Measurements from ENCODE around the gene TNP1. TPM values are rescaled to one million over a fixed set of nuclear protein-coding genes. Genes with fewer than 3 reads are reported as not detected.

The TNP1 gene, protein sequence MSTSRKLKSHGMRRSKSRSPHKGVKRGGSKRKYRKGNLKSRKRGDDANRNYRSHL
- not detected for total RNA-seq

DNA sequence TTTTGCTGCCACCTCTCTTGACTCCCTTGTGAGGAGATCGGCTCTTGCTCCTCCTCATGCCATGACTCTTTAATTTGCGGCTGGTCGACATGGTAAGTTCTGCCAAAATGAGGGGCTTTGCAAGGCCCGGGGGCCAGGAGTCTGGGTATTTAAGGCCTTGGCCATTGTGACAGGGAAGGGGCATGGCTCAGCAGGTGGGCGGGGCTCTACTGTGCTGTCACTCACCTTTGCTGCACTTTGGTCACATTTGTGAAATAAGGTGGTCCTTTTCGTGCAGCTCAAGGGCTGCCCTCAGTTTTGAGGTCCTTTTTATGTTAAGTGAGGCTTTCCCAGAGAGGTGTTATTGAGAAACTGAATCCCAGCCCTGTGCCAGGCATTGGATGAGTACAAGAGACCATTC lies at the start of gene TNP1:
Gene TNP1 (minus strand): TSS at position 121 of the 400 bp plus-strand sequence. CDS start 30 bp downstream, at position 91.
- no peaks in the 10 kb centered on the region for H3K9me3 ChIP-seq
- TF ChIP-seq, protein P1, sequence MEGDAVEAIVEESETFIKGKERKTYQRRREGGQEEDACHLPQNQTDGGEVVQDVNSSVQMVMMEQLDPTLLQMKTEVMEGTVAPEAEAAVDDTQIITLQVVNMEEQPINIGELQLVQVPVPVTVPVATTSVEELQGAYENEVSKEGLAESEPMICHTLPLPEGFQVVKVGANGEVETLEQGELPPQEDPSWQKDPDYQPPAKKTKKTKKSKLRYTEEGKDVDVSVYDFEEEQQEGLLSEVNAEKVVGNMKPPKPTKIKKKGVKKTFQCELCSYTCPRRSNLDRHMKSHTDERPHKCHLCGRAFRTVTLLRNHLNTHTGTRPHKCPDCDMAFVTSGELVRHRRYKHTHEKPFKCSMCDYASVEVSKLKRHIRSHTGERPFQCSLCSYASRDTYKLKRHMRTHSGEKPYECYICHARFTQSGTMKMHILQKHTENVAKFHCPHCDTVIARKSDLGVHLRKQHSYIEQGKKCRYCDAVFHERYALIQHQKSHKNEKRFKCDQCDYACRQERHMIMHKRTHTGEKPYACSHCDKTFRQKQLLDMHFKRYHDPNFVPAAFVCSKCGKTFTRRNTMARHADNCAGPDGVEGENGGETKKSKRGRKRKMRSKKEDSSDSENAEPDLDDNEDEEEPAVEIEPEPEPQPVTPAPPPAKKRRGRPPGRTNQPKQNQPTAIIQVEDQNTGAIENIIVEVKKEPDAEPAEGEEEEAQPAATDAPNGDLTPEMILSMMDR (IDR thresholded peaks at IDR 0.05), result no peak

DNA sequence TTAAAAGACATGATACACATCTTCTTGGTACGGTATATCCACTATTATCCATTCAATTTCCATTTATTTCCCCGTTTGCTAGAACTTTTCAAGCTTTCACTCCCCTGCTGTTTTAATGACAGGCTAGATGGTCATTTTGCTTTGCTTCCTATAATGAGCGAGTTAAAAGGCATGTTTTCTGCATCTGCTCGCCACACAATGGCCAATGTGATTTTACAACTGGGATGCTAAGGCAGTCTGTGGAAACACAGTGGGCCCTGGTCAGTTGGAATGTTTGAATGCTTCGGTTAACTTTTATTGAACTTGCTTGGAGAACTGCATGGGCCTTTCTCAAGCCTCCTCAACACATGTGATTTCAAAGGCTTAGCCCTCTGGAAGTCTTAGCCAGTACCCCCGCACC lies 48.4 kb upstream of the TNP1 start:
- H3K4me1 ChIP-seq, result no peaks in the 10 kb centered on the region
- H3K27ac ChIP-seq, result no peak overlapping the region
- TF ChIP-seq, protein P1 (IDR thresholded peaks at IDR 0.05), result no peak
- H3K9me3 ChIP-seq, result no peaks in the 10 kb centered on the region
- no peak for DNase-seq (ENCODE audit: low spot score)
- H3K27me3 ChIP-seq, result no peaks in the 10 kb centered on the region
- no peak overlapping the region for H3K4me3 ChIP-seq
- no peaks in the 10 kb centered on the region for H3K36me3 ChIP-seq

More for the DNA sequence above, at the start of gene TNP1:
- Histone ChIP-seq H3K4me1 (peaks cover 0 to 16% of the 10 kb centered on the region in 2 donors), H3K4me3 (no peak within 1 kb of the TSS), H3K27me3 (no peaks in the 10 kb centered on the region), H3K27ac (no peak within 1 kb of the TSS), H3K36me3 (no peaks in the 10 kb centered on the region)
- no peak for DNase-seq (ENCODE audit: low spot score)

DNA sequence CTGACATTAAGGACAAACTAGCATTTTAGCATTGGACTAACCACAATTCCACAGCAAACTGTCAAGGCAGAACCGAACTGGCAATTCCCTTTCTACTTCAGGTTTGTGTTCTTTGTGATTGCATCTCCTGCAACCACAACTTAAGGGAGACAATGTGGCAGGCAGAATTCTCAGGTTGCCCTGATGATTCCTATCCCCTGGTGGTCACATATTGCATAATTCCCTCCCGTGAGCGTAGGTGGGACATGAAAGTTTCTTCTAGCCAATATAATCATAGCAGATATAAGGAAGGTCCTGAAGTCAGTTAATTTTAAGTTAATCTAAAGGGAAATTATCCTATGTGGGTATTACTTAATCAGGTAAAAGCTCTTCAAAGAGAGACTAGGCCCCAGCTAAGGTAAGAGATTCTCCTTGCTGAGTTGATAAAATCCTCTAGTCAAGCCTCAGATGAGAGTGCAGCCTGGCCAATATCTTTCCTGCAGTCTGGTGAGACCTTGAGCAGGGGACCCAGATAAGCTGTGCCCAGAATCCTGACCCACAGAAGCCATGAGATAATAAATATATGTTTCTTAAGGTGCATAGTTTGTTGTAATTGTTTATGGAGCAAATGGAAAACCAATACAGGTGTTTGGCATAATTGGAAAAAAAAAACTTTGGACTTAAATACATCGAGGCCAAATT lies 45.9 kb upstream of the TNP1 start:
- H3K4me1 ChIP-seq, result no peaks in the 10 kb centered on the region
- no peak for DNase-seq (ENCODE audit: low spot score)
- no peak overlapping the region for H3K27ac ChIP-seq

DNA sequence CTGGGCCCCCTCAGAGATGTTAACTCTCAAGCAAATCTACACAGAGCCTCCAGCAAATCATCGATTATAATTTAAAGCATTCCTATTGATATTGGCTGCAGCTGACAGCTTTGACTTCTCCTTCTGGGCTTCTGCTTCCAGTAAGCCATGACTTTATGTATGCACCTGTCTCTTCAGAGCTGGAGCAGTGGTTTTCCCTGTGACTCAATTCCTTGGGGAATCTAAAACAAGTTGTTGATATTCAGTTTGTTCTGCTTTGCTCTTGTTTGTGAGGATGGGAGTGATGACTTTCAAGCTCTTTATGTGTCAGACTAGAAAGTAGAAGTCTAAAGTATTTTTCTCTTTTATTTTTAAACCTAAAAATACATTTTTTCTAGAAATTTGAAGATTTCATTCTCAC lies 45.1 kb upstream of the TNP1 start:
- Histone ChIP-seq H3K36me3 (no peaks in the 10 kb centered on the region), H3K4me3 (no peak overlapping the region), H3K27me3 (no peaks in the 10 kb centered on the region), H3K9me3 (peaks cover 0 to 12% of the 10 kb centered on the region in 2 donors), H3K4me1 (no peaks in the 10 kb centered on the region), H3K27ac (no peak overlapping the region)
- DNase-seq (ENCODE audit: low spot score), result no peak
- TF ChIP-seq, protein P1 (IDR thresholded peaks at IDR 0.05), result no peak

More for the DNA sequence above, 45.9 kb upstream of the TNP1 start:
- Histone ChIP-seq H3K27me3 (no peaks in the 10 kb centered on the region), H3K36me3 (no peaks in the 10 kb centered on the region), H3K4me3 (no peak overlapping the region), H3K9me3 (peaks cover 0 to 12% of the 10 kb centered on the region in 2 donors)
- TF ChIP-seq, protein P1 (IDR thresholded peaks at IDR 0.05), result no peak

DNA sequence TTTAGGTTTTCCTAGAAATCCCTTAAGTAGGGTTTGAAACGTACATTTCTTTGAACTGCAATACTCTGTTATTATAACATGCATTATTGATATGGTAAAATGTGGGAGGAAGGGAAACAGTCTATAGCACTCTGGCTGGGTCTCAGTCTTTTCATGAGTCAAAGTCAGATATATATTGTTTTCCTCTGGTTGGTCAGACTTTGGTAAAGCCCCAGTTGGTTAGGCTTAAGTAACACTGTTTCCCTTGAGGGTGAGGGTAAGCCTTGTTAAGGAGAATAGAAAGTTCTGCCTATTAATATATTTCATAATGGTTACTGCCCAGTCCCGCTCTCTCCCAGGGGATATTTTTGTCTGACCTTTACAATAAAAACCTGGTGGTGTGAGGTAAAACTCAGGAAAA lies 44.7 kb upstream of the TNP1 start:
- TF ChIP-seq, protein P1 (IDR thresholded peaks at IDR 0.05), result no peak
- no peak for DNase-seq (ENCODE audit: low spot score)
- H3K4me1 ChIP-seq, result no peaks in the 10 kb centered on the region
- H3K9me3 ChIP-seq, result peaks cover 0 to 12% of the 10 kb centered on the region in 2 donors
- no peaks in the 10 kb centered on the region for H3K27me3 ChIP-seq
- no peaks in the 10 kb centered on the region for H3K36me3 ChIP-seq
- no peak overlapping the region for H3K4me3 ChIP-seq
- H3K27ac ChIP-seq, result no peak overlapping the region
